ENCODE results near the gene TACR1. TPM values are rescaled to one million over a fixed set of nuclear protein-coding genes. Genes with fewer than 3 reads are reported as not detected.
A peak's percentile ranks its signal among the peaks of the same experiment; 100 is the strongest.
"Not testable (repeated sequence)": the region's sequence is repeated elsewhere in the genome, so short reads cannot be mapped to it uniquely, and the experiment has no call there.

TACR1 gene
- total RNA-seq, 1 experiment from 2014 or later: not detected

DNA sequence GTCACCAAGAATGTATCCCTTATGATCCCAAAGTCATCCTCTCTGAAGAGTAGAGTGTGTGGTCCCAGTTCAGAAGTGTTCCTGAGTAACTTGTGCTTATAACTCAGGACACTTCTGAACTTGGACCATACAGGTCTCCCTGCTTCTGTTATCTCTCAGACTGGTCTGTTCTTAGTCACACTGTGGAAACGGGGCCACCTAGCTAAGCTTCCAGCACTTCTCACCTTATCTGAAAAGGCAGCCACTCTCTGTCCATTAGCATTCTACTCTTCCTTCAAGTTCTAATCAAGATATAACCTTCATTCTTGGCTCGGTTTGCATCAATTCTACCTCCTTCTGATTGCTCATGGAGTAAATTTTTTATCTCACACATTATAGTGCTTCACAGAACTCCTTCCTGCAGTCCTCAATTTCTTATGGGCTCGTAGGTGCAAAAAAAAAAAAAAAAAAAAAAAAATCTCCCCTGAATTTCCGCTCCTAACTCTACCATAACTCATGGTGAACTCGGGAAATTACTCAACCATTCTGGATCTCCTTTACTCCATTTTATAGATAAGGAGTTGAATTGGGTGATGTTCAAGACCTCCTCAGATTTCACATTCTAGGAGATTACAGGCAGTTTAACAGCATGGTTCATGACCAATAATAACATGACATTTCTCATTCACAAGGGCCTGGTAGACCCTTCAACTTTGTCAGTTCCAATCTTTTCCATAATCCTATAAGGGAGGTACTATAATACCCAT is 108.4 kb downstream of the TACR1 start:
- no peak for DNase-seq (ENCODE audit: low read depth)

DNA sequence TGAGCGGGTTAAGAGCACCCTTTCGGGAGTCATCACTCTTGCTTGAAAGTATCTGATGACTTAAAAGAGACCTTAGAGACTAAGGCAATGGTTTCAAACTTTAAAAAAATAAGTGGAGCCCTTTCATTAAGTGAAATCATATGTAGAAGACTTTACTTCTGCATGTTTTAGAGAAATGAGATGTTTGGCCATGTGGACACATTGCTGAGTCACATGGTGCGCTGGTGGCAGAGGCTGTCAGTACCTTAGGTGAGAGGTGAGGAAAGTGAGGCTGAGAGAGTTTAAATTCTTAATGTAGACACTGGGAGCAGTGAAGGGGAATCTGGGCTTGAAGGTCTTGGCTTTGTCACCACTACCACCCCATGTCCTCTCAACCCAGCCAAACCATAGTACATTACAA is 109.8 kb downstream of the TACR1 start:
- no peak for DNase-seq (ENCODE audit: low read depth)

DNA sequence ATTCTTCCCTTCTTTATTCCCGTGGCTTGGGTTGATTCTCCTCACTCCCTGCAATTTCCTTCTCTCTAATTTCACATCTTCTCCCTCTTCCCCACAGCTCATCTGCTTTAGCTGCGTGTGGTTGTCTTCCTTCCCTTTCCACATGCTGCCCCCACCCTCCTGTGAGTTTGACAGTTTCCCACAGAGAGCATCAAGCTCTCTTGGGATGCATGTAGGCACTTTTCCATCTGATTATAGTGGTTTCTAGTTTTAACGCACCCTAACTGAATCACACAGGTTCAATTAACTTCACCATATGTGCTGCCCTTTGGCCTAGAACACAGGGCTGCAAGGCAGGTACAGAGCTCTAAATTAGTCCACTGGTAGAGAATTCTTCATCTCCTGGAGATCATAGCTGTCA is 110.5 kb downstream of the TACR1 start:
- no peak for DNase-seq (ENCODE audit: low read depth)

DNA sequence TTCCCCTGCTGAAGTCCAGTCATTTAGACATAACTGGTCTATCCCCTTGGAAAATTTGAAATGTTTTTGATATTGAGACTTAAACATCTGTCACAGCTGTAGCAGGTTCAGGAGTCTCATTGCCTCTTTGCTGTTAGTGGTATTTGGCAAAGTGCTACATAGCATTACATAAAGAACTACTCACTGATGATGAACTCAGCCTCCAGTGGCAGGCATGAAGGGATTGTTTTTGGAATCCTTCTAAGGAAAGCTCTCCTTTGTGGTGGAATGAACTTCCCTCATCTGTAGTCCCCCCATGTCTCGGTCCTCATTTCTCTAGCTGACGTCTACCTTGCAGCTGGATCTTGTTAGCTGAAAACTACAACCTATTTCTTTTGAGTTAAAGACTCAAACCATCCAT is 111.6 kb downstream of the TACR1 start:
- DNase-seq (ENCODE audit: low read depth): no peak

DNA sequence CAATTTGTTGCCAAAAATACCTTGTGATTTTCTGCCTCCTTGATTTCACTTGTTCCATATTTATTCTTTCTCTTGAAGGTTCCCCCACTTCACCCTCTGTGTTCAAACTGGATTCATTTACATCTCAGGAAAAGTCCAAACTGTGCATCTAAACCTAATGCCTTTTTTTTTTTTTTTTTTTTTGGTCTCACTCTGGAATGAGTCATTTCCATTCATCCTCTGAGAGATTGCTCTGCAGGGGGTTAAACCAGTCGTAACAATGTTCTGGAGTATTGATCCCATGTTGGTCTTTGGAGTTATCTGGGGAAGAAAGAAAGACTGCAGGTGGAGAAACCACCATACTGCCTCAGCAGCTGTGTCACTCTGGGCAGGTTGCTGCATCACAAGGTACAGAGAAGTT is 119.7 kb downstream of the TACR1 start:
- peak; percentile 24 for DNase-seq (ENCODE audit: low read depth)

DNA sequence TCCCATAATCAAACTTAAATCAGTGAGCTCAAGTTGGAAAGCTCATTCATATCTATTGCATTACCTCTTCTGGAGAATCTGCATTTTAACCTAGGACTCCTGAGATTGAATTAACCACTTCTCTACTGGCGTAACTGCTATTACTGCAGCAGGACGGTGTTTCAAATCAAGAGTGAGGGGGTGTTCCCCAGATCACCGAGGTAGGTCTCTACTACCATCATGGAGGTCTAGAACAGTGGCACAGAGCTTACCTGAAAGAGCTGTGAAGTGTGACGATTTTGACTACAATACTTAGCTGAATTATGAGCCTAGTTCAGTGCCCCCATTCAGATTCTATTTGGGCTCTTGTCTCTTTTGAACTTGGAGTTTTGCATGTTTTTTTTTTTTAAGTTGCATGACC is 121.4 kb downstream of the TACR1 start:
- no peak for DNase-seq (ENCODE audit: low read depth)

DNA sequence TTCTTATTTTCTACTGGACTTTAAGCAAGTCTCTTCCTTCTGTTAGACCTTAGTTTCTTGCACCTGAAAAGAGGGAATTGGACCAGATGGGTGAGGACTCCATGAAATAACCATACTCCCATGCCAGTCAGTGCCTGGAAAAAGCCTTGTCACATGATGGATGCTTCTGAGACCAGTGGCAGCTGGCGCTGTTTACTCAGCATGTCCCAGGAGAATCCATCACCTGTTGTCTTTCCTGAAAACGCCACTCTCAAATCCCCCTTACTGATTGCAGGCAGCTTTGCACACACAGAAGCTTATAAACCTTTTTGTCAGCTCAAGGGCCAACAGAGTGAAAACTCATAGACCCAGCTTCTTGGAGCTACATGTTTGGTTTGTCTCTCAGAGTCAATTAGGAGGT is 123.2 kb downstream of the TACR1 start:
- no peak for DNase-seq (ENCODE audit: low read depth)

DNA sequence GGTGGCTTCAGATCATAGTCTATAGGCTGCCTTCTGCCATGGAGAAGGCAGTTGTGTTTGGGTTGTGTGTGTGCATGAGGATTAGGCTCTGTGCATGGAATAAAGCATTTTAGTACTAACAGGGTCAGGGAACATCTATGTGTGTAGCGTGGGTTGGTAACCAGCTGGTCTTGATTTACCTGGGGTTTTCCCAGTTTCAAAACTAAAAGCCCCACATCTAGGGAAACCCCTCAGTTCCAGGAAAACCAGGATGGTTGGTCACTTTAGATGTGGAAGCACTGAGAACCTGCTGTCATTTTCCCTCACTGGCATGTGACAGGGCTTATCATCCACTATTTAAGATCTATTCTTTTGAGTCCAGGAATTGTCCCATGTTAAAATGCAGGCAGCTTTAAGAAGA is 124.6 kb downstream of the TACR1 start:
- no peak for DNase-seq (ENCODE audit: low read depth)

DNA sequence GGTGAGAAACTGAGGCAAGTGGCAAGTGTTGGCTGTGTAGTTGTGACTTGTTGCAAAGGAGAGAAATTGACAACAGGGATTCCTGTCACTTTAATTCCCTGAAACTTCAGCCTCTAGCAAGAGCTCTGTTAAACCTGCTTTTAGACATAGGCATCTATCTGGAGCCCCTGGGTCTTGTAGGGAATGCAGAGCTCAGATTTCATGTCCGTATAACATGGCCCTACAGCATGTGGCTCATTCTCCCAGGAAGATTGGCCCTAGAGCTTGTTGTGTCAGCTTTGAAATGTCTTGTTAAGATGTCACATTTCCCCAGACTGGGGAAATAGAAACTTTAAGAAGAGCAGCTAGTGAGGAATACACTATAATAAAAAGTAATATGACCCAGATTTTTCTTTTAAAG is 125.1 kb downstream of the TACR1 start:
- no peak for DNase-seq (ENCODE audit: low read depth)

DNA sequence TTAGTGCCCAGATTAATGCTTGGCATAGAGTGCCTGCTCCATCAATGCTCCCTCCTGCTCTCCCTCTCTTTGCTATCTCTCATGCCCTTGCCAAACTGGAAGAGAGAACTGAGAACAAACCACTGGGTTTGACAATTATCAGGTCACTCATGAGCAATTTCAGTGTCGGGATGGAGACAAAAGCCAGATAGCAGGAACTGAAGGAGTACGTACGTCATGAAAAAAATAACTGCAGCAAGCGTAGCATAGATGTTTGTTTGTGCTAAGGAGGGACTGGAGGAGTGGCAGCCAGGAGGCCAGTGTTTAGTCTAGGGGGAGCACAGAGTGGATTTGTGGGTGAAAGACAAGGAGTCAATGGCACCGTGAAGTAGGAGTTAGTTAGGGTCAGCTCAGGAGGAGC is 127.6 kb downstream of the TACR1 start:
- no peak for DNase-seq (ENCODE audit: low read depth)

DNA sequence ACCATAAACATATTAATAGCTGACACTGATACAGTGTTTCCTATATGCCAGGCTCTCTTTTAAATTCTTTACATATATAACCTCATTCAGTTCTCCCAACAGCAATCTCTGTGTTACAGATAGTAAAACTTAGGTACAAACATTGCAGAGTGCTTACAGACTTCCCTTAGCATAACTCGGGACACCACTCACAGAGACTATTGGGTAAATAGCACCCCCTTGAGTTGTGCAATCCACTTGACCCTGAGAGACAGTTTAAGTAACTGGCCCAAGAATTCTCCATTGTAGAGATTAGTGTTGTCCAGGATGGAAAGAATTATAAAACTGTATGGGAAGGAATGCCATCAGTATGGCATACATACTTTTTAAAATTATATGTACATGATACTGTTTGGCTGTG is 130.8 kb downstream of the TACR1 start:
- DNase-seq (ENCODE audit: low read depth): peak; percentile 30

DNA sequence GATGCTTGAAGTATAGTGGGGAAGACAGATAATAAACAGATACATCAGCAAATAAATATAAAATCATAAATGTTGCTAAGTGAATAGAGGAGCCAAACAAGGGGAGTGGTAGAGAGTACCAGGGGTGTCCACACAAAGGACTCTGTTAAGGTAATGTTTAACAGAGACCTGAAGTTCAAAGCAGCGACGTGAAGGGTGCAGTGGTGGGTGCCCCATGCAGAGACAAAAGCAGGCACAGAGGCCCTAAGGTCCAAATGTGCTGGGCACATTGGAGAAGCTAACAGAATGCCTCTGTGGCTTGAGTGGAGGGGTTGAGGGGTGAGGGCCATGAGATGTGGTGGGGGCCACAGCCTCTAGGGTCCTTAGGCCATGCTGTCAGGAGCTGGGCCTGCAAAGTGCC is 131.8 kb downstream of the TACR1 start:
- DNase-seq (ENCODE audit: low read depth): no peak

DNA sequence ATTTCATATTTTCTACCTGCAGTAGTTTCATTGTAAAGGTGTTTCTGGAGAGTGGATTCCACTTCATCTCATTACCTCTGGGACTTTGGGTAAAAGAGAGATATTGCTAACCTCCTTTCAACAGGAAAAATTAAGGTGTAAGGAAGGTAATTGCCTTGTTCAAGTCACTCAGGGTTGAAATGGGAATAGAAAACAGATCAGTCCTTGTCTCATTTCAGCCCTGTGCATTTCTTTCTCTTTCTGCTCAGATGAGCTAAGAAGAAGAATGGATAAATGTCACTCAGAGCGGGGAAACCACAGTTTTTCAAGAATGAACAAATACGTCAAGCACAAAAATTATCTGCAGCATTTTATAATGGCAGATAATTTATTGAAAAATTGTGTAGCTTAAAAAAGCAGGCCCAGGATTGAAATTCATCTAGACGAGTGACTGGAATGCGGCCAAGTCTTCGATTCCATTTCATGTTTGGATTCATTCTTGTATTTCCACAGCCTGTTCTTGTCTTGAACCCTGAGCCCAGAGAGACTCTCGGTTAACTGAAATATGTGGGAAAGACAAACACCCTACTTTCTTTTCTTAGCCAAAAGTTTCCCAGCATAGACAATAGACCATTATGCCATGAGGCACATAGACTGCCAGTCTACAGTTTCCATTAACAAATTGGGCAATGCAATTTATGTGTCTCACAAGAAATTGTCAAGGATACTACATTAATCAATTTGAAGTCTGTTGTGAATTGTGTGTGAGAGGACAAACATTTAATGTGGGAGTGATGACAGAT is 133.0 kb downstream of the TACR1 start:
- DNase-seq (ENCODE audit: low read depth): no peak

DNA sequence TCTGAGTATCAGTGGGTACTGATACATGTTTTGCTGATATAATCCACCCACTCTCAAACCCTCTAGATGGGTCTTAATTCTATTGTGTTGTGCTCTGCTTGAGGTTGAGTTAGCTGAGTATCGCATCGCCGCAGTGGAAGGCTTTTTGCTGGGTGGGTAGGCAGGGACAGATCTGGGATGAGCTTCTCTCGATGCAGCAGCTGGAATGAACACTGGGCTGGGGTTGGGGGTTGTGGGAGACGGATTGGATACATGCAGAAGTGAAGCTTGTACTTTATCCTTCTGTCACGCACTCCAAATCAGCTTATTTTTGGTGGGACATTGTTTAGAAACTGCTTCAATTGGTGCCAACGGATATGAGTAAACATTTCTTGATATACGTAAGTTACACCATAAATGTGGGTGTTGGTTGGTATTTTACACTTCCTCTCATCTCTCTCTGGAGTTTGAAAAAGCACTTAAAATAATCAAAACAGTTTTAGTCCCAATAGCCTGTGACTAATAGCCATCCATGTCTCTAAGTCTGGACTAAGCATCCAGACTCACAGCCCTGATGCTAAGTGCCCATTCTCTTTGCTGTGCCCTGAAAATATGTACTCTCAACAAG is 133.8 kb downstream of the TACR1 start:
- peak; percentile 11 for DNase-seq (ENCODE audit: low read depth)

DNA sequence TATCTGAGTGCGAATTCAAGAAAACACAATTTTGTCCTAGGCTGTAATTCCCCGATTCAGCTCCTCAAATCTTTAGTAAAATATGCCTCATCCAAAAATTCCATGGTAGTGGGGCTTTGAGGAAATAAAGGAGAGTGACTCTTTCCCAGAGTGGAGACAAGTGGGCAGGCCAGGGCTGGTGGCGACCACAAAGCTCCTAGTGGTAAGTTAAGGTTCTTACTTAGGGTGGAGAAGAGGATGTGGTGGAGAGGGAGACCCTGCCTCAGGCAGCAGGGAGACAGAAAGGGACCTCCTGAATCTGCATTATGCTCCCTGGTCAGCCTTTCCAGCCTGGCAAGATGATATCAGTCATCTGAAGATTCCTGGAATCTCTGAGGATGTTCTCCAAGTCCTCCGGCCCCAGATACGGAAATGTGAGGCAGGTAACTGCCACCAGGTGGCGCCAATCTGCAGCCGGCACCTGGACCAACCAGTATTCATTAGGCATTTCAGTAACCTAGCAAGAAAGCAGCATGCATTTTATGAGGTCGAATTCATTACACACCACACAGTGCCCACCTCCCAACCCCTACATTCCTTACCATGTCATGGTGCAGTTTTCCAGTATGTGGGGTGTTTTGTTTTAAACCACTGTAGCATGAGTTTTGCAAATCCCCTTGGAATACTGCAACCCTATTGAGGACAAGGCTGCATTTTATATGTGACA is 134.5 kb downstream of the TACR1 start:
- peak; percentile 57 for DNase-seq (ENCODE audit: low read depth)

DNA sequence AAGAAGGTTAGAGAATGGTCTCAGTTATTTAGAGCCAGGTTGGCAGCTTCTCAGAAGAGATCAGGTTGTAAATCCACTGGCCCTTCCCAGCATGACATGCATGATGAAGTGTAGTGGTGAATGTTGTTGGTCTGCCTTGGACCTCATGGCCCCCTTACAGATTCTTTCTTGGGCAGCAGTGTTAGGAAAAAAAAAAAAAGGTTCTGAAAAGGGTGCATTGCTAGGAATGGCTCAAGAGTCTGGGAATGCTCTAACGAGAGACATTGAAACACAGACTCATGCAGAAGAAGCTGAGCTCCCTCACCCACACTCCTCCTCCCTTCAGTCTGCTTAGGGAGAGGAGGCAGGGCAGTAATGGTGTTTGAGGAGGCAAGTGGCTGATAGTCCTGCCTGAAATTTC is 135.4 kb downstream of the TACR1 start:
- DNase-seq (ENCODE audit: low read depth): no peak

DNA sequence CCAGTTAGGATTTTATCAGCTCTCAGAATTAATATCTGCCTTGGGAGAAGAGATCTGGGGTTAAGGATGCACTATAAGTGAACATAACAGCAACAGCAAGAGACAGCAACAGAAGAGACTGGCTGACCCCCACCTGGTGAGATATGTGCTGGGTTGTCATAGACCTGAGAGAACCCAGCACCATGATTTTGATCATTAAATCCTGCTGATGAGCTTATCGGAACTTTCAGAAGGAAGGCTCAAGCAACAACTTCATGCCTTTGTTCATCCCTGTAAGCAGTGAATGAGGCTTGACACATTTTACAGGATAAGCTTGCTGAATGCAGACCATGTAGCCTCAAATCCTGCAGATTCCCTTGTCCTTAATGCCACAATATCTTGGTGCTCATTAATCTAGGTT is 140.9 kb downstream of the TACR1 start:
- DNase-seq (ENCODE audit: low read depth): no peak

DNA sequence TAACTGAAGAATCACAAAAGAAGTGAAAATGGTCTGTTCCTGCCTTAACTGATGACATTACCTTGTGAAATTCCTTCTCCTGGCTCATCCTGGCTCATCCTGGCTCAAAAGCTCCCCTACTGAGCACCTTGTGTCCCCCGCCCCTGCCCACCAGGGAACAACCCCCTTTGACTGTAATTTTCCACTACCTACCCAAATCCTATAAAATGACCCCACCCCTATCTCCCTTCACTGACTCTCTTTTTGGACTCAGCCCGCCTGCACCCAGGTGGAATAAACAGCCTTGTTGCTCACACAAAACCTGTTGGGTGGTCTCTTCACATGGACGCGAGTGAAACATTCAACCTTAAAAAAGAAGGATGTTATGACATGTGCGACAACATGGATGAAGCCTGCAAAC is 142.2 kb downstream of the TACR1 start:
- not testable (repeated sequence) for DNase-seq (ENCODE audit: low read depth)

DNA sequence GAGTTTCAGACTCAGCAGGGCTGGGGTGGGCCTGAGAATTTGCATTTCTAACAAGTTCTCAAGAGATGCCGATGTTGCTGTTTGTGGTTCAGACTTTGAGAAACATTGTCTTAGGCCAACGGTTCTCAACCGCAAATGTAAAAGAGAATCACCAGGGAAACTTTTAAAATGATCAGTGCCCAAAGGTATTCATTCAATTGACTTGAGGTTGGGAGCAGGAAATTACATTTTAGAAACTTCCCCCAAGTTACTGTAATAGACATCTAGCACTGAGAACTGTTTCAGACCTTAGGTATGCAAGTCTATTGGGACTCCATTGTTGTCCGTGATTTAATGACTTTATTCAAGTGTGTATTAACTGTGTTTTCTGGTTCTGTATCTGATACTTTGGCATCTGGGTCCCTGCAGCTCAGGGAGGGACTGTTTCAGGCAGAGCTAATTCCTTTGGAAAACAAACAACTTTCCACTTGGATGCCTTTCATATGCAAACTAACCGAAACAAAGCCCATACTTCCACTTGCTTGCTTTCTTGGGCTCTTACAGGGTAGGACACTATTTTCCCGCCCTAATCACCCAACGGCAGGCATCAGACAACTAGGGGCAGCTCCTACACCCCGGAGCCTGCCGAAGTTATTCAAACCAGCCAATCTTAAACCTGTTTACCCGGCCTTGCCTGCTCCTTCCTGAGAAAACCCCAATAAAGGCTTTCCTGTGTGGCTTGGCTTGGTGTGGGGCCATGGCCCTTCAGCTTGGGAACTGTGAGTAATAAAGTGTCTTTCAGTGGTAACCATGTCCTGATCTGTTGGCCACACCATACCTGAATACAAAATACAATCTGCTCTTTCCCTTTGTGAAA is 143.3 kb downstream of the TACR1 start:
- DNase-seq (ENCODE audit: low read depth): no peak

DNA sequence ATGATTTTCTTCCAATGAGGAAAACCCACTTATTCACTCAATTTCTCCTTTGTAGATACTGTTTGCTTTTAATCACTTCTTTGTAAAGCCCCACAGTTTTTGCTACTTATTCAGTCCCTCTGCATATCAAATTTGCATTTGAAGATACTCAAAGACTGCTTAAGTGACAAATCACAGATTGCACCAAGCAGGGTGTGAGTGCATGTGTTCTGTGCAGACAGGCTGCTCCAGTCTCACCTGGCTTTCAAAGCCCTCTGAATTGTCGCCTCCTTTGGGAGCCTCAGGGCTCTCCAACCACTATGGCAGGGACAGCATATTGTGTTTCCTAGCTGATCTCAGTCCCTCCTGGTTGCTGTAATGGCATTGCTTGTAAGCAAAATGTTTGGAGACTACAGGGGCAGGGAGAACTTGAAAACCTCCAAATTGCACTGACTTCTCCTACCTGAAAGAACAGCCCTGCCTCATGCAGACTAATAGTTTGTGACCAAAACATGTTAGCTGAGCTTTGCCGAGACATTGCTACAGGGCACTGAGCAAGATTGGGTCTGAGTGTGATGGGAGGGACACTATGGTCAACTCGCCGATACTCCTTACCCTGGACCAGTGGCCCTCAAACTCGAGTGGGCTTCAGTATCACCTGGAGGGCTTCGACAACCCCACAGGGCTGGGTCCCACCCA is 144.0 kb downstream of the TACR1 start:
- DNase-seq (ENCODE audit: low read depth): no peak

DNA sequence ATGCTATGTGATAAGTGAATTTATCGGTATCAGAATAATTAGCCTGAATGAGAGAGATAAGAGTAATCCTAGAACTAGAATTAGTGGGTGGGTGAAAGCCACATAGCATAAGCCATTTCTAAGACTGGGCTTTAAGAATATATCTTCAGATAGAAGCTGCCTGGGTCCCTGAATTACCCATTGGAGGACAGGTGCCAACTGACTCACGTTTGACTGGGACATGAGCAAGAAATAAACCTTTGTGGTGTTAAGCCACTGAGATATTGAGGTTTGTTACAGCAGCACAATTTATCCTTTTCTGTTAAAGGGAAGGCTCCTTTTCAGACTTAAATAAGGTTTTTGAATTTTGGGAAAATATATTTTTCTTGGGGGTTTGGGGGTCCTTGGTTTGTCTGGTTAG is 145.0 kb downstream of the TACR1 start:
- peak; percentile 28 for DNase-seq (ENCODE audit: low read depth)

Measured in RPMI7951 (cell line).